PC-3 (cell line): ENCODE measurements around the gene MALRD1. TPM values are rescaled to one million over a fixed set of nuclear protein-coding genes. Genes with fewer than 3 reads are reported as not detected.

ENCODE experiments used
- ATAC-seq: fragments of 200-7000 bp; cut with Tn5 transposase; 2 replicates; pipeline ENCODE4 v1.9.1; 2020; ENCODE audit warnings: mild to moderate bottlenecking, moderate library complexity
- BruUV-seq: library from RNA; stranded (reverse); fragments of 400-500 nt; replicated peaks from 2 replicates; lab custom pipeline; 2021; lab: Mats Ljungman, UMichigan
- CTCF ChIA-PET: fragments of 300-600 bp; sonication (Branson Sonifier 250); formaldehyde crosslinking; loops from one replicate; lab custom pipeline; 2022; ENCODE audit warnings: antibody characterized with exemption; lab: Charles Lee
- POLR2A ChIA-PET: fragments of 300-600 bp; sonication (Branson Sonifier 250); formaldehyde crosslinking; loops from one replicate; lab custom pipeline; 2022; ENCODE audit warnings: antibody characterized with exemption; ENCODE audit not compliant: unreplicated experiment; lab: Charles Lee
- DNase-seq: peaks from one replicate; pipeline ENCODE4 v3.0.0-alpha.2; 2015
- H2AFZ ChIP-seq: fragments of 300-600 bp; sonication (generic); 2 replicates; pipeline ENCODE4 v1.6.0; 2016; ENCODE audit warnings: antibody characterized with exemption, low read length
- H3F3A ChIP-seq: fragments of 300-600 bp; sonication (generic); one replicate; pipeline ENCODE4 v1.6.0; 2017; ENCODE audit warnings: antibody characterized with exemption, low read length, control low read depth, mild to moderate bottlenecking; ENCODE audit not compliant: unreplicated experiment
- H3K27ac ChIP-seq: fragments of 300-600 bp; sonication (generic); 2 replicates; pipeline ENCODE4 v1.5.1; 2016; ENCODE audit warnings: mild to moderate bottlenecking, low read length
- H3K27me3 ChIP-seq: fragments of 300-600 bp; sonication (generic); 2 replicates; pipeline ENCODE4 v1.6.1; 2016; ENCODE audit warnings: low read length, mixed read lengths
- H3K36me3 ChIP-seq: fragments of 300-600 bp; sonication (generic); 2 replicates; pipeline ENCODE4 v1.6.1; 2016; ENCODE audit warnings: low read depth, mixed run types, low read length, mixed read lengths
- H3K4me1 ChIP-seq: fragments of 300-600 bp; sonication (generic); 2 replicates; pipeline ENCODE4 v1.5.1; 2016; ENCODE audit warnings: low read length; ENCODE audit not compliant: insufficient read depth
- H3K4me2 ChIP-seq: fragments of 300-600 bp; sonication (generic); 2 replicates; pipeline ENCODE4 v1.6.0; 2016; ENCODE audit warnings: low read length
- H3K4me3 ChIP-seq: fragments of 300-600 bp; sonication (generic); 2 replicates; pipeline ENCODE4 v1.5.1; 2016; ENCODE audit warnings: mild to moderate bottlenecking, low read length, mixed read lengths
- H3K79me2 ChIP-seq: fragments of 300-600 bp; sonication (generic); 2 replicates; pipeline ENCODE4 v1.6.1; 2017; ENCODE audit warnings: low read length, mixed read lengths
- H3K9ac ChIP-seq: fragments of 300-600 bp; sonication (generic); 2 replicates; pipeline ENCODE4 v1.6.0; 2016; ENCODE audit warnings: mild to moderate bottlenecking, low read length
- H3K9me2 ChIP-seq: fragments of 300-600 bp; sonication (generic); replicated peaks from 2 replicates; pipeline ENCODE4 v1.6.1; 2016; ENCODE audit warnings: mixed run types, low read length, mixed read lengths
- H3K9me3 ChIP-seq: fragments of 300-600 bp; sonication (generic); 2 replicates; pipeline ENCODE4 v1.6.1; 2016; ENCODE audit warnings: low read length, mixed read lengths
- H4K20me1 ChIP-seq: fragments of 300-600 bp; sonication (generic); 2 replicates; pipeline ENCODE4 v1.6.1; 2016; ENCODE audit warnings: low read length, mixed read lengths
- CTCF ChIP-seq: fragments of 300-600 bp; sonication (generic); conservative IDR thresholded peaks from 2 replicates; pipeline ENCODE4 v1.5.1; 2017; ENCODE audit warnings: antibody characterized with exemption, low read depth, mild to moderate bottlenecking, low read length
- EZH2 ChIP-seq: fragments of 300-600 bp; sonication (generic); IDR thresholded peaks from one replicate; pipeline ENCODE4 v1.6.1; 2017; ENCODE audit warnings: antibody characterized with exemption, mild to moderate bottlenecking, low read length; ENCODE audit not compliant: unreplicated experiment
- EZH2phosphoT487 ChIP-seq: fragments of 300-600 bp; sonication (generic); IDR thresholded peaks from 2 replicates; pipeline ENCODE4 v1.6.1; 2018; ENCODE audit warnings: mild to moderate bottlenecking, antibody characterized with exemption, low read length, borderline replicate concordance
- intact Hi-C: fragments of 100-400 bp; cut with micrococcal nuclease; formaldehyde crosslinking; loops from 2 replicates; pipeline ENCODE4 v1.9.0; 2023
- total RNA-seq: library from RNA; depleted of rRNA; stranded (reverse); fragments of >200 nt; gene quantifications from 2 replicates; pipeline ENCODE4 v1.2.3, GENCODE V29; 2014

MALRD1 gene
- total RNA-seq, 1 experiment from 2014 or later = not detected

DNA sequence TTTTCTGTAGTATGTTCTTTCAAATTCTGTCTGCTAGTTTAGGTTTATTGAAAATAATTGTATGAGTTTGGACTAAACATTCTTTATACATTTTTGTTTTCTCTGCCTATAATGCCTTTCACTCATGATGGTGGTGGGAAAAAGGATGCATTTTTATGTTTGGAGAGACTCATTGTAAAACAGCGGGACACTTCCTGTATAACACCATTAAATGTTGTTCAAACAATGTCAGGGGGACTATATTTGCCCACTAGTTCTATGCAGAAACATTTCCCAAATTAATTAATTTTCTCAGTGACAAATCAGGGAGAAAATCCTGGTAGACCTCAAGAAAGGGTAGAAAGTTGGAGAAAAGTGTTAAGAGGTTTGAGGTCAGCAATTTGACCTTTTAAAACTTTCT, 207.7 kb downstream of the MALRD1 start:
- intact Hi-C loops = no loop called here
- Histone ChIP-seq H3K27me3 (no peaks in the 10 kb centered on the region), H3K9ac (no peak overlapping the region), H3K9me2 (no peaks in the 10 kb centered on the region), H4K20me1 (no peaks in the 10 kb centered on the region), H3K36me3 (no peaks in the 10 kb centered on the region), H3K27ac (no peak overlapping the region), H3K4me1 (no peaks in the 10 kb centered on the region), H3K9me3 (no peaks in the 10 kb centered on the region), H3K4me3 (no peak overlapping the region), H3F3A (no peaks in the 10 kb centered on the region), H3K79me2 (no peaks in the 10 kb centered on the region), H3K4me2 (no peak overlapping the region), H2AFZ (no peak overlapping the region)
- TF ChIP-seq EZH2phosphoT487 (no peak), CTCF (no peak), EZH2 (no peak)
- DNase-seq (no peak), ATAC-seq (no peak)
- ChIA-PET POLR2A (no interaction called here), CTCF (no interaction called here)
- no TSS peak for BruUV-seq

DNA sequence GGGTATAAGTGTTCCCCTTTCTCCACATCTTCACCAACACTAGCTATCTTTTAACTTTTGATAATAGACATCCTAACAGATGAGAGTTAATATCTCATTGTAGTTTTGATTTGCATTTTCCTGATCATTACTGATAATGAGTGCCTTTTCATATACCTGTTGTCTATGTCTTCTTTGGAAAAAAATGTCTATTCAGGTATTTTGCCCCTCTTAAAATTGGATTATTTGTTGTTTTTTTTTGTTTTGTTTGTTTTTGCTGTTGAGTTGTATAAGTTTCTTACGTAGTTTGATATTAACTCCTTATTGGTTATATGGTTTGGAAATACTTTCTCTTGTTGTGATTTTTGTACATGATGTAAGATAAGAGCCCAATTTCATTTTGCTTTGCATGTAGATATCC, 214.7 kb downstream of the MALRD1 start:
- H3K9me3 ChIP-seq = no peaks in the 10 kb centered on the region
- H3F3A ChIP-seq = no peaks in the 10 kb centered on the region
- POLR2A ChIA-PET = no interaction called here
- ATAC-seq (no peak), DNase-seq (no peak)
- H3K79me2 ChIP-seq = no peaks in the 10 kb centered on the region
- H3K27ac ChIP-seq = no peak overlapping the region
- H3K36me3 ChIP-seq = no peaks in the 10 kb centered on the region
- H3K4me3 ChIP-seq = no peak overlapping the region
- no peaks in the 10 kb centered on the region for H3K4me1 ChIP-seq
- no TSS peak for BruUV-seq
- H3K9ac ChIP-seq = no peak overlapping the region
- no peak overlapping the region for H2AFZ ChIP-seq
- H3K27me3 ChIP-seq = no peaks in the 10 kb centered on the region
- CTCF ChIA-PET = no interaction called here
- H4K20me1 ChIP-seq = no peaks in the 10 kb centered on the region
- H3K9me2 ChIP-seq = no peaks in the 10 kb centered on the region
- no peak for TF ChIP-seq CTCF
- TF ChIP-seq EZH2phosphoT487 = no peak
- no peak for TF ChIP-seq EZH2
- intact Hi-C loops = no loop called here
- H3K4me2 ChIP-seq = no peak overlapping the region

DNA sequence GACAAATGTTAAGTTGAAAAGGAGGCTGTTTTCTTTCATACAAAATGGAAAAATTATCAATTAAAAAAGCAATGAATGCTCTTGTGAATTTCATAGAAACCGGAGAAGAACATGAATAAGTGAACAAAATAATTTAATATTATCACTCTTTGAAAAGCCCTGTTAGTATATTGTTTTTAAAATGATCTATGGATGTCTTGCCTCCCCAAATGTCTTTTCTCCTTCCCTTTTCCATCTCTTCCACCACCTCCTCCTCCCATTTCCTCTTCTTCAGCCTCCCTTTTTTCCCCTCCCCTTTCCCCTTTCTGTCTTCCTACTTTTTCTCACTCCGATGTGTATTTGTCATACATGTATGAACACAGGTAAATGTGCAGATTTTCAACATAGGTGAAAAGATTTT, 234.7 kb downstream of the MALRD1 start:
- Histone ChIP-seq H3K27ac (no peak overlapping the region), H3F3A (no peaks in the 10 kb centered on the region), H3K27me3 (no peaks in the 10 kb centered on the region), H3K4me1 (no peaks in the 10 kb centered on the region), H3K79me2 (no peaks in the 10 kb centered on the region), H2AFZ (no peak overlapping the region), H3K9me2 (no peaks in the 10 kb centered on the region), H3K36me3 (no peaks in the 10 kb centered on the region), H3K4me3 (no peak overlapping the region), H4K20me1 (no peaks in the 10 kb centered on the region), H3K4me2 (no peak overlapping the region), H3K9me3 (no peaks in the 10 kb centered on the region), H3K9ac (no peak overlapping the region)
- DNase-seq (no peak), ATAC-seq (no peak)
- intact Hi-C loops = no loop called here
- TF ChIP-seq CTCF (no peak), EZH2 (no peak), EZH2phosphoT487 (no peak)
- ChIA-PET CTCF (no interaction called here), POLR2A (no interaction called here)
- BruUV-seq = no TSS peak
